Stimulated activated CD8-positive, alpha-beta memory T cell treated with anti-CD3 and anti-CD28 coated beads, Interleukin-7, amount 100 ng/mL, for 24 hours (primary cell): ENCODE data around the gene C5orf52.
"Not testable (repeated sequence)": the region's sequence is repeated elsewhere in the genome, so short reads cannot be mapped to it uniquely, and the experiment has no call there.

Experiments
- DNase-seq: peaks from one replicate; pipeline ENCODE4 v3.0.0-alpha.2; 2020; ENCODE audit warnings: low read depth

C5orf52 gene

GRCh38 chr5:157677931-157678330 lies 6.6 kb downstream of the C5orf52 start:
- DNase-seq: no peak

- no peak for DNase-seq
Measured at GRCh38 chr5:157679801-157680200, 8.5 kb downstream of the C5orf52 start.

- DNase-seq: no peak
Measured at GRCh38 chr5:157680239-157680638, 8.9 kb downstream of the C5orf52 start.

- DNase-seq: no peak
Measured at GRCh38 chr5:157681048-157681447, 9.7 kb downstream of the C5orf52 start.

GRCh38 chr5:157682257-157682656 lies 10.9 kb downstream of the C5orf52 start:
- DNase-seq: no peak

GRCh38 chr5:157686276-157687197 lies 15.2 kb downstream of the C5orf52 start:
- DNase-seq: not testable (repeated sequence)

- no peak for DNase-seq
Measured at GRCh38 chr5:157687198-157687554, 15.8 kb downstream of the C5orf52 start.

GRCh38 chr5:157689942-157690689 lies 18.8 kb downstream of the C5orf52 start:
- DNase-seq: no peak

GRCh38 chr5:157690690-157691433 lies 19.5 kb downstream of the C5orf52 start:
- DNase-seq: no peak

- DNase-seq: not testable (repeated sequence)
Measured at GRCh38 chr5:157693816-157694215, 22.5 kb downstream of the C5orf52 start.

GRCh38 chr5:157696154-157696553 lies 24.8 kb downstream of the C5orf52 start:
- DNase-seq: not testable (repeated sequence)

GRCh38 chr5:157698674-157699073 lies 27.3 kb downstream of the C5orf52 start:
- DNase-seq: not testable (repeated sequence)

GRCh38 chr5:157703736-157704135 lies 32.4 kb downstream of the C5orf52 start:
- no peak for DNase-seq

- no peak for DNase-seq
Measured at GRCh38 chr5:157708866-157709265, 37.5 kb downstream of the C5orf52 start.

- no peak for DNase-seq
Measured at GRCh38 chr5:157709346-157709745, 38.0 kb downstream of the C5orf52 start.

- DNase-seq: no peak
Measured at GRCh38 chr5:157710431-157710830, 39.1 kb downstream of the C5orf52 start.

GRCh38 chr5:157710882-157711281 lies 39.5 kb downstream of the C5orf52 start:
- DNase-seq: no peak

- DNase-seq: no peak
Measured at GRCh38 chr5:157713830-157714595, 42.7 kb downstream of the C5orf52 start.

- DNase-seq: no peak
Measured at GRCh38 chr5:157714596-157714864, 43.2 kb downstream of the C5orf52 start.

- DNase-seq: no peak
Measured at GRCh38 chr5:157718519-157718918, 47.2 kb downstream of the C5orf52 start.

GRCh38 chr5:157719245-157719644 lies 47.9 kb downstream of the C5orf52 start:
- no peak for DNase-seq

GRCh38 chr5:157721159-157721558 lies 49.8 kb downstream of the C5orf52 start:
- DNase-seq: no peak
